Smooth muscle cell (in vitro differentiated cells): ENCODE measurements around the gene APBA3. TPM values are rescaled to one million over a fixed set of nuclear protein-coding genes. Genes with fewer than 3 reads are reported as not detected.

ENCODE experiments used
- DNase-seq: peaks from one replicate; lab custom pipeline; 2025; ENCODE audit not compliant: unreplicated experiment; lab: John Stamatoyannopoulos, UW
- H2AFZ ChIP-seq: fragments of 200-600 bp; sonication (generic); 2 replicates; pipeline ENCODE4 v1.6.0; 2016; ENCODE audit warnings: antibody characterized with exemption, low read depth, mild to moderate bottlenecking
- H3F3A ChIP-seq: fragments of 200-600 bp; sonication (generic); 2 replicates; pipeline ENCODE4 v1.6.0; 2017; ENCODE audit warnings: antibody characterized with exemption, low read depth
- H3K27ac ChIP-seq: fragments of 200-600 bp; sonication (generic); 2 replicates; pipeline ENCODE4 v1.5.1; 2016; ENCODE audit warnings: low read depth, mild to moderate bottlenecking
- H3K27me3 ChIP-seq: fragments of 200-600 bp; sonication (generic); 2 replicates; pipeline ENCODE4 v1.6.1; 2016; ENCODE audit warnings: low read depth, mild to moderate bottlenecking
- H3K36me3 ChIP-seq: fragments of 200-600 bp; sonication (generic); 2 replicates; pipeline ENCODE4 v1.5.1; 2016; ENCODE audit warnings: low read depth
- H3K4me1 ChIP-seq: fragments of 200-600 bp; sonication (generic); 2 replicates; pipeline ENCODE4 v1.5.1; 2016; ENCODE audit warnings: low read depth
- H3K4me2 ChIP-seq: fragments of 200-600 bp; sonication (generic); 2 replicates; pipeline ENCODE4 v1.6.0; 2016; ENCODE audit warnings: mild to moderate bottlenecking
- H3K4me3 ChIP-seq: fragments of 200-600 bp; sonication (generic); 2 replicates; pipeline ENCODE4 v1.5.1; 2016; ENCODE audit warnings: mild to moderate bottlenecking
- H3K79me2 ChIP-seq: fragments of 200-600 bp; sonication (generic); 2 replicates; pipeline ENCODE4 v1.6.0; 2016; ENCODE audit warnings: low read depth, mild to moderate bottlenecking
- H3K9ac ChIP-seq: fragments of 200-600 bp; sonication (generic); 2 replicates; pipeline ENCODE4 v1.6.0; 2016; ENCODE audit warnings: low read depth
- H3K9me3 ChIP-seq: fragments of 200-600 bp; sonication (generic); replicated peaks from 2 replicates; pipeline ENCODE4 v1.5.1; 2016; ENCODE audit warnings: low read depth
- H4K20me1 ChIP-seq: fragments of 200-600 bp; sonication (generic); 2 replicates; pipeline ENCODE4 v1.6.0; 2016; ENCODE audit warnings: low read depth
- WGBS: methylation state at CpG from one replicate; pipeline ENCODE4 v1.1.7; 2016; ENCODE audit warnings: low lambda C conversion rate; 5-methylcytosine and 5-hydroxymethylcytosine counted together
- polyA plus RNA-seq: library from polyadenylated mRNA; unstranded; fragments of >200 nt; fragmentation: Nextera tagmentation; extraction: Ambion mirVana; gene quantifications from 2 replicates; pipeline ENCODE4 v1.2.1, GENCODE V29; 2016
- total RNA-seq: library from RNA; depleted of rRNA; stranded (reverse); fragments of >200 nt; gene quantifications from 2 replicates; pipeline ENCODE4 v1.2.3, GENCODE V29; 2014
- TF ChIP-seq, protein P1 (sequence below): fragments of 200-600 bp; sonication (generic); IDR thresholded peaks from 2 replicates; pipeline ENCODE4 v1.5.1; 2017; ENCODE audit warnings: borderline replicate concordance, mild to moderate bottlenecking, antibody characterized with exemption; ENCODE audit not compliant: insufficient read depth, poor library complexity, severe bottlenecking

APBA3 gene
- total and polyA plus RNA-seq, 2 experiments from 2014 or later = 16.1 to 27.9 TPM

GRCh38 chr19:3782330-3782729, 20.8 kb upstream of the APBA3 start:
- Histone ChIP-seq H3K79me2 (no peaks in the 10 kb centered on the region), H3K4me3 (no peak overlapping the region), H2AFZ (no peak overlapping the region), H3K27ac (no peak overlapping the region), H3K4me1 (peaks cover 4% of the 10 kb centered on the region), H3F3A (no peaks in the 10 kb centered on the region), H3K36me3 (no peaks in the 10 kb centered on the region), H4K20me1 (no peaks in the 10 kb centered on the region), H3K27me3 (peaks cover 34% of the 10 kb centered on the region), H3K9me3 (peaks cover 8% of the 10 kb centered on the region), H3K9ac (no peak overlapping the region), H3K4me2 (no peak overlapping the region)
- 97% methylated on average over 1 of the region's 1 CpG for WGBS
- no peak for DNase-seq
- TF ChIP-seq, protein P1, sequence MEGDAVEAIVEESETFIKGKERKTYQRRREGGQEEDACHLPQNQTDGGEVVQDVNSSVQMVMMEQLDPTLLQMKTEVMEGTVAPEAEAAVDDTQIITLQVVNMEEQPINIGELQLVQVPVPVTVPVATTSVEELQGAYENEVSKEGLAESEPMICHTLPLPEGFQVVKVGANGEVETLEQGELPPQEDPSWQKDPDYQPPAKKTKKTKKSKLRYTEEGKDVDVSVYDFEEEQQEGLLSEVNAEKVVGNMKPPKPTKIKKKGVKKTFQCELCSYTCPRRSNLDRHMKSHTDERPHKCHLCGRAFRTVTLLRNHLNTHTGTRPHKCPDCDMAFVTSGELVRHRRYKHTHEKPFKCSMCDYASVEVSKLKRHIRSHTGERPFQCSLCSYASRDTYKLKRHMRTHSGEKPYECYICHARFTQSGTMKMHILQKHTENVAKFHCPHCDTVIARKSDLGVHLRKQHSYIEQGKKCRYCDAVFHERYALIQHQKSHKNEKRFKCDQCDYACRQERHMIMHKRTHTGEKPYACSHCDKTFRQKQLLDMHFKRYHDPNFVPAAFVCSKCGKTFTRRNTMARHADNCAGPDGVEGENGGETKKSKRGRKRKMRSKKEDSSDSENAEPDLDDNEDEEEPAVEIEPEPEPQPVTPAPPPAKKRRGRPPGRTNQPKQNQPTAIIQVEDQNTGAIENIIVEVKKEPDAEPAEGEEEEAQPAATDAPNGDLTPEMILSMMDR = no peak

DNA sequence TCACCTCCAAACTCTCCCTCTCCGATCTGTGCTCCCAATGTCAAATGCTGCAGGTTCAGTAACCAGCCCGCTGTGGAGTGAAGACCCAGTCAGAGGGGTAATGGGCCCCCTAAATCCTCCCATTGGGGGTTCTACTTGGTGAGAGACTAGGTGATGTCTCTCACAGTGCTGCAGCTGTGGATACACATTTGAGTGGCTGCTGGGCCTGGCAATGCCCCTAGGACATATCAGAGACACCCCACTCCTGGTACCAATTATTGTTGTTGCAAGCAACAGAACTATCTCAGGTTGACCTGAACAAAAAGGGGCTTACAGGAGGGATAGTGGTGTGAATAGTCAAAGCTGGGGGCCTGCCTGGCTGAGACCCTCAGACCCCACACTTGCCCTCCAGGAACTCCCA, 20.1 kb upstream of the APBA3 start:
- Histone ChIP-seq H4K20me1 (no peaks in the 10 kb centered on the region), H3K4me1 (peaks cover 4% of the 10 kb centered on the region), H3F3A (no peaks in the 10 kb centered on the region), H3K27ac (no peak overlapping the region), H3K9ac (no peak overlapping the region), H3K4me2 (no peak overlapping the region), H2AFZ (no peak overlapping the region), H3K9me3 (peaks cover 8% of the 10 kb centered on the region), H3K27me3 (peaks cover 27% of the 10 kb centered on the region), H3K4me3 (no peak overlapping the region), H3K36me3 (no peaks in the 10 kb centered on the region), H3K79me2 (no peaks in the 10 kb centered on the region)
- DNase-seq = no peak
- TF ChIP-seq, protein P1 = no peak
- WGBS = 98% methylated on average over 2 of the region's 2 CpGs

DNA sequence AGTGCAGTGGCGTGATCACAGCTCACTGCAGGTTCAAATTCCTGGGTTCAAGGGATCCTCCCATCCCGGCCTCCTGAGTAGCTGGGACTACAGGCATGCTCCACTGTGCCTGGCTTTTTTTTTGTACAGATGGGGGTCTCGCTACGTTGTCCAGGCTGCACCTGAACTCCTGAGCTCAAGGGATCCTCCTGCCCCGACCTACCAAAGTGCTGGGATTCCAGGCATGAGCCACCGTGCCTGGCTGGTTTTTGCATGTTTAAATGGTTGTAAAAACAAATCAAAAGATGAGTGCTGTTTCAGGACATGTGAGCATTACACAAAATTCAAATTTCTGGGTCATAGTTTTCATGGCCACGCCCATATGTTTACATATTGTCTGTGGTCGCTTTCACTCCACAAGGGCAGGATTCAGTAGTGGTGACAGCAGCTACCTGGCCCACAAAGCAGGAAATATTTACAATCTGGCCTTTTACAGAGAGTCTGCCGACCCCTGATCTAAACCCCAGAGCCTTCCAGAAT, 19.4 kb upstream of the APBA3 start:
- TF ChIP-seq, protein P1 = no peak
- 96% methylated on average over 9 of the region's 9 CpGs for WGBS
- DNase-seq = no peak

More for the DNA sequence above, 19.4 kb upstream of the APBA3 start:
- H3K79me2 ChIP-seq = no peaks in the 10 kb centered on the region
- H3K4me2 ChIP-seq = no peak overlapping the region
- no peak overlapping the region for H2AFZ ChIP-seq
- H3K9me3 ChIP-seq = peaks cover 8% of the 10 kb centered on the region
- H4K20me1 ChIP-seq = no peaks in the 10 kb centered on the region
- H3K4me3 ChIP-seq = no peak overlapping the region
- H3K9ac ChIP-seq = no peak overlapping the region
- no peaks in the 10 kb centered on the region for H3K36me3 ChIP-seq
- no peak overlapping the region for H3K27ac ChIP-seq
- peaks cover 4% of the 10 kb centered on the region for H3K4me1 ChIP-seq
- H3K27me3 ChIP-seq = peaks cover 21% of the 10 kb centered on the region
- no peaks in the 10 kb centered on the region for H3F3A ChIP-seq
